Endothelial cell of umbilical vein (primary cell): ENCODE results near the gene ZHX3.

Experiments used
- EZH2 ChIP-seq: IDR thresholded peaks from 2 replicates; pipeline ENCODE4 v1.6.1; 2012; ENCODE audit warnings: borderline replicate concordance, low read depth, mild to moderate bottlenecking, moderate library complexity, low read length, inconsistent platforms; ENCODE audit not compliant: severe bottlenecking
- FOS ChIP-seq: IDR thresholded peaks from 2 replicates; pipeline ENCODE4 v1.6.1; 2011; ENCODE audit warnings: mild to moderate bottlenecking, low read length, moderate library complexity, borderline replicate concordance; ENCODE audit not compliant: insufficient read depth
- GATA2 ChIP-seq: IDR thresholded peaks from 2 replicates; pipeline ENCODE4 v1.7.0; 2011; ENCODE audit warnings: low read depth, mild to moderate bottlenecking, moderate library complexity, mixed read lengths, low read length; ENCODE audit not compliant: insufficient read length, insufficient read depth
- JUN ChIP-seq: IDR thresholded peaks from 2 replicates; pipeline ENCODE4 v1.6.1; 2011; ENCODE audit warnings: borderline replicate concordance, low read depth; ENCODE audit not compliant: insufficient read length, insufficient read depth
- MYC ChIP-seq: IDR thresholded peaks from one replicate; pipeline ENCODE4 v1.6.1; 2011; ENCODE audit warnings: mild to moderate bottlenecking, low read depth, low read length
- POLR2A ChIP-seq: IDR thresholded peaks from 2 replicates; pipeline ENCODE4 v1.6.1; 2012; ENCODE audit warnings: low read depth, mild to moderate bottlenecking, control low read depth, low read length
- POLR2AphosphoS5 ChIP-seq: IDR thresholded peaks from 2 replicates; pipeline ENCODE4 v1.6.1; 2012; ENCODE audit warnings: low read depth, mild to moderate bottlenecking, control low read depth, low read length, moderate library complexity; ENCODE audit not compliant: insufficient read depth
- TF ChIP-seq, protein P1 (sequence below), 2 donors: IDR thresholded peaks; 1 replicate in 1 of 2; 2 replicates in 1 of 2; pipeline ENCODE4 v1.5.1; 2011; ENCODE audit warnings: low read length in 2 of 2, mild to moderate bottlenecking in 2 of 2, moderate library complexity in 2 of 2, control low read depth in 1 of 2, inconsistent platforms in 1 of 2, low read depth in 1 of 2; ENCODE audit not compliant: insufficient read depth in 1 of 2; ENCODE audit errors: extremely low read depth in 1 of 2
- TF ChIP-seq, protein P2 (sequence below): IDR thresholded peaks from 2 replicates; pipeline ENCODE4 v1.6.1; 2011; ENCODE audit not compliant: insufficient read depth, insufficient read length

DNA sequence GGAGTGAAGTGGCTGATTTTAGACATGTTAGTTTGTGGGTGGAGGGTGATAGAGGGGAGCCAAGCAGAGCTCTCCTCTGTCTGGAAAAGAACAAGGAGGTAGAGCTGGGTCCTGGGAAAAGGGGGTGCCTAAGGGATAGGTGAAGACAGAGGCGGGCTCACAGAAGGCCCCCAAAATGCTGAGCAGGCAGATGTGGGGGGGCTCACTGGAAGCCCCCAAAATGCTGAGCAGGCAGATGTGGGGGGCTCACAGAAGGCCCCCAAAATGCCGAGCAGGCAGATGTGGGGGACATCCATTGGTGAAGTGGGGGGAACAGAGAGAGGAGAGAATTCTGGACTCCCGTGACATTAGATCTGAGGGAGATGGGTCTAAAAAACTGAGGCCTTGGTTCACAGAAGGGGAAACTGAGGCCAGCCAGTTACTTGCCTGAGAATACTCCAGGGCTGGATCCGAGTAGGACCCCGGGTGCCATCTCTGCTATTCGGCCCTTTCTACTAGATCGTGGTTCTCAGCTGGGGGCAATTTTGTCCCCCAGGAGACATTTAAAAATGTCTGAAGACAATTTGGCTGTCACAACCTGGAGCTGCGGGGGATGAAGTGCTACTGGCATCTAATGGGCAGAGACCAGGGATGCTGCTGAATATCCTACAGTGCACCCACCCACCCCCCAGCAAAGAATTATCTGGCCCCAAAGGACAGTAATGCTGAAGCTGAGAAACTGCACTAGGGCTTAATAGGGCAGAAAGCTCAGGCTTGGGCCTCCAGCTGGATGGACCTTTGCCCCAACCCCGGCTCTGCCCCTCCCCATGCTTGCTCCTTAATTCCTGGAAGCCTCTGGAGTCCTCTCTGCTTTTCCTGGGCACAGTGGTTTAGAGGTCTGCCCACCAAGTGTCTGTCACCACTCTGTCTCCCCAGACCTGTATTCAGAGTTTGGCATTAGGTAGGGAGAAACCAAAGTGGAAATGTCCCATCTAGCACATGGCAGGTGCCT, 25.2 kb upstream of the ZHX3 start:
- TF ChIP-seq, protein P1, sequence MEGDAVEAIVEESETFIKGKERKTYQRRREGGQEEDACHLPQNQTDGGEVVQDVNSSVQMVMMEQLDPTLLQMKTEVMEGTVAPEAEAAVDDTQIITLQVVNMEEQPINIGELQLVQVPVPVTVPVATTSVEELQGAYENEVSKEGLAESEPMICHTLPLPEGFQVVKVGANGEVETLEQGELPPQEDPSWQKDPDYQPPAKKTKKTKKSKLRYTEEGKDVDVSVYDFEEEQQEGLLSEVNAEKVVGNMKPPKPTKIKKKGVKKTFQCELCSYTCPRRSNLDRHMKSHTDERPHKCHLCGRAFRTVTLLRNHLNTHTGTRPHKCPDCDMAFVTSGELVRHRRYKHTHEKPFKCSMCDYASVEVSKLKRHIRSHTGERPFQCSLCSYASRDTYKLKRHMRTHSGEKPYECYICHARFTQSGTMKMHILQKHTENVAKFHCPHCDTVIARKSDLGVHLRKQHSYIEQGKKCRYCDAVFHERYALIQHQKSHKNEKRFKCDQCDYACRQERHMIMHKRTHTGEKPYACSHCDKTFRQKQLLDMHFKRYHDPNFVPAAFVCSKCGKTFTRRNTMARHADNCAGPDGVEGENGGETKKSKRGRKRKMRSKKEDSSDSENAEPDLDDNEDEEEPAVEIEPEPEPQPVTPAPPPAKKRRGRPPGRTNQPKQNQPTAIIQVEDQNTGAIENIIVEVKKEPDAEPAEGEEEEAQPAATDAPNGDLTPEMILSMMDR (IDR thresholded peaks at IDR 0.05; ENCODE audit: extremely low read depth in 1 of 2, insufficient read depth in 1 of 2, low read depth in 1 of 2, low read length in 2 of 2): no peak
- TF ChIP-seq POLR2A (no peak), POLR2AphosphoS5 (no peak), MYC (no peak), EZH2 (no peak), FOS (no peak), GATA2 (no peak), JUN (no peak)
- TF ChIP-seq, protein P2, sequence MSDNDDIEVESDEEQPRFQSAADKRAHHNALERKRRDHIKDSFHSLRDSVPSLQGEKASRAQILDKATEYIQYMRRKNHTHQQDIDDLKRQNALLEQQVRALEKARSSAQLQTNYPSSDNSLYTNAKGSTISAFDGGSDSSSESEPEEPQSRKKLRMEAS: no peak
